Cardiac septum (tissue), 1 donor: ENCODE data around the gene PSMD1. TPM values are rescaled to one million over a fixed set of nuclear protein-coding genes. Genes with fewer than 3 reads are reported as not detected.
"Not testable (repeated sequence)": the region's sequence is repeated elsewhere in the genome, so short reads cannot be mapped to it uniquely, and the experiment has no call there.

Source experiments
- DNase-seq: peaks from one replicate; pipeline ENCODE4 v3.0.0-alpha.2; 2020; ENCODE audit warnings: low spot score
- intact Hi-C: fragments of 100-400 bp; cut with DNase I; formaldehyde crosslinking; loops from one replicate; pipeline ENCODE4 v1.14.0; 2022
- total RNA-seq: library from RNA; stranded (reverse); fragmentation: NEBNext Ultra II Directional; extraction: Animal tissue kit (Norgen Biotek cat#: 25700); gene quantifications from one replicate; pipeline ENCODE4 v1.2.1, GENCODE V29; 2021
- donor health status: DM: no; HTN: no; CAD: no.

Gene PSMD1
- total RNA-seq, 1 donor from 2014 or later: 87.0 TPM

DNA sequence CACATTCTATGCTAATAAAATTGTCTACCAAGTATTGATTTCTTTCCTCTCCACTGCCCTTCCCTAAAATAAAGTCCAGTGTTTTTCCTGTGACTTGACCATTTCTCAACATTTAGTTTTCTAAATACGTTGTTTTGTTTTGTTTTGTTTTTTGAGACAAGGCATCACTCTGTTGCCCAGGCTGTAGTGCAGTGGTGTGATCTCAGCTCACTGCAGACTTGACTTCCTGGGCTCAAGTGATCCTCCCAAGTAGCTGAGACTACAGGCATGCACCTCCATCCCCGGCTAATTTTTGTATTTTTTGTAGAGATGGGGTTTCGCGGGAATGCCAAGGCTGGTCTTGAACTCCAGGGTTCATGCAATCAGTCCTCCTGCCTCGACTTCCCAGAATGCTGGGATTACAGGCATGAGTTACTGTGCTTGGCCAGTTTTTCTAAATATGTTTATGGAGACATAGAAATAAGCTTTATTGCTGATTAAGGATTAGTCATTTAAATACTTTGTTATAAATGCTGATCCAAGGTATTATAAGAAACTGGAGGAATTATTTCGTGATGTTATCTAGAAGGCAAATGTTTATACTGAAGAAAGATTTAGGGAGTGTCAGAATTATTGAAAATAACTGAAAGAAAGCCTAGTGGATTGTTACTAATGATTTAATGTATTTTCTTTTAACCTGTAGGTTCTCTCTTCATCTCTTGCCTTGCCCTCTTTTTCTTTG lies 73.8 kb downstream of the PSMD1 start:
- intact Hi-C loops: no loop called here
- no peak for DNase-seq

- intact Hi-C loops: no loop called here
- no peak for DNase-seq
Measured at GRCh38 chr2:231132129-231132528, 75.5 kb downstream of the PSMD1 start.

DNA sequence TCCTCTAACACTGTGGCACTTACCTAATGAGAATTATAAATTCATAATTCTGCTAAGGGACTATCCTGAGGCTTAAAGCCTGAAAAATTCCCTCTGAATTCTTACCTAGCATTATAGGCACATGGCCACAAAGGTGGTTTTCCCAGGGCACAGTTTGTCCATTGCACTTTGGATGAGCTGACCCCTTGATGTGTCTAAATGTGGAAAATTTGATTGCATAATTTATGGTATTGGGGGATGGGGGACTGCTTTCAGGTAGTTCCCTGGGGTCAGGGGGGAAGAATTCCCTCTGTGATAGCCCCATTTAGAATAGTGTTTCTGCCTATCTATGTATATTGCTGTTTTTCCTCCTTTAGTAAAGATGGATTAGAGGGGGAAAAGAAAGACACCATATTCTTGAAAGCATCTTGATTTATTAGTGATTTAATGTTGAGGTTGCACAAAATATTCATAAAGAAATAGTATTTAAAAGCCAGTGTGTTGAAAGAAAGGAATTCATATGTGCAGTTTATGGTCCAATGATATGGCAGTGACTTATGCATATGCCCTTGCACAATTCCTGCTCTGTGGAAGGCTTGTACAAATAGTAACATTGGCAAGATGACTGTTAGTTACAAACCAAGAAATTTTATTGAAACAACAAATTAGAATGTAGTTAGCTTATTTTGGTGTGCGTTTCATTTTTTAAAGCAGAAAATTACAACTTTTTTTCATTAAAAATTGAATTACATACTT lies 76.9 kb downstream of the PSMD1 start:
- intact Hi-C loops: no loop called here
- no peak for DNase-seq

GRCh38 chr2:231134910-231135655 lies 78.4 kb downstream of the PSMD1 start:
- no peak for DNase-seq
- intact Hi-C loops: no loop called here

GRCh38 chr2:231138699-231139098 lies 82.0 kb downstream of the PSMD1 start:
- intact Hi-C loops: no loop called here
- DNase-seq: no peak

DNA sequence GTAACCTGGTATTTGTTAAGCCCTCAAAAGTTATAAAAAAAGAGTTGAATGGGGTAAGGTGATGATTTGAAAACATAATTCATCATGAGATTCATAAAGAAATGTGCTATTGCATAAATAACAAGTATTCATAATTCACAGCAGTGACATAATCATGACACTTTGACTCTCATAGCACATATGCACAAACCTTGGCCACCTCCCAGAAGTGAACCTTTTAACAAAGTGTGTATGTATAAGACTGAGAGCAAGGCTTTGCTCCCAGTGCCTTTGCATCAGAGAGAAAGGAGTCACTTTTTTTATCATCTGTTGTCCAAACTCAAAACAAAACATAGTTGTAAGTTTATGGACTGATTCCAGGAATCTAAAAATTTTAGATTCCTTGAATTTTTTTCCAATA lies 83.1 kb downstream of the PSMD1 start:
- no peak for DNase-seq
- intact Hi-C loops: no loop called here

- intact Hi-C loops, DNase-seq: not testable (repeated sequence)
Measured at GRCh38 chr2:231140808-231141207, 84.1 kb downstream of the PSMD1 start.

- DNase-seq: no peak
- intact Hi-C loops: no loop called here
Measured at GRCh38 chr2:231144896-231145295, 88.2 kb downstream of the PSMD1 start.

DNA sequence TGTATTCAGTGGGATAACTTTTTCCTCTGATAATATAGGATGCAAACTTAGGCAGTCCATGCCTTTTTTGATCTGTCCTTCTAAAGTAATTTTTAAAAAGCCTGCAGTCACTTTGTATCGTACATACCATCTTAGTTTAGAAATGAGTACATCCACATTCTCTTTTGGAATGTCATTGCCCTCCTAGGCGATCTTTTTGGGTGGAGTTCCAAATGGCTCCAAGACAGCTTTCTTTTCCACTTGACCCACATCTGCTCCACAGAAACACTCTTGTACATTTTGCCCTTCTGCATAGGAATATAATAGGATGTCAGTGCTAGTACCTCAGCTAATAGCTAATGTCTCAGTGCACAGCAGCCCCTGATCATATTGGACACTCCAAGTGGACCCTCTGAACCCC lies 90.0 kb downstream of the PSMD1 start:
- intact Hi-C loops: no loop called here
- DNase-seq: no peak

- intact Hi-C loops: loop anchor here (5.0 kb wide), 1 partner anchor 36 kb away; no protein-coding TSS in a partner anchor
- DNase-seq: no peak
Measured at GRCh38 chr2:231152800-231153557, 96.3 kb downstream of the PSMD1 start.

DNA sequence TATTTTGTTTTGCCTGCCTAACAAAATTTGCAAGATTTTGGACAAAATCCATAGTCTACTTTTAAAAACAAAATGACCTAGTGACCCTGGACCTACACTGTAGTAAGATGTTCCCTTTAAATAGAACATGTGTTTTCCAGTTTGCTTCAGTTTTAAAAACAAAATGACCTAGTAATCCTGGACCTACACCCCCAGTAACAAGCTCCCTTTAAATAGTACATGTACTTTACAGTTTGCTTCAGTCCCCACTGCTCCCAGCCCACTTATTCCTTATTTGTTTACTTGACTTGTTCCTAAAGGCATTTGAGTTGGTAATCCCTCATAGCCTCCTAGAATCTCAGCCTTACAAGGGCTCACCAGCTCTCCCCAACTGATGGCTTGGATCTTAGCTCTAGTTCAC lies 102.6 kb downstream of the PSMD1 start:
- intact Hi-C loops: no loop called here
- DNase-seq: no peak

GRCh38 chr2:231160701-231161100 lies 104.0 kb downstream of the PSMD1 start:
- intact Hi-C loops: no loop called here
- DNase-seq: no peak

DNA sequence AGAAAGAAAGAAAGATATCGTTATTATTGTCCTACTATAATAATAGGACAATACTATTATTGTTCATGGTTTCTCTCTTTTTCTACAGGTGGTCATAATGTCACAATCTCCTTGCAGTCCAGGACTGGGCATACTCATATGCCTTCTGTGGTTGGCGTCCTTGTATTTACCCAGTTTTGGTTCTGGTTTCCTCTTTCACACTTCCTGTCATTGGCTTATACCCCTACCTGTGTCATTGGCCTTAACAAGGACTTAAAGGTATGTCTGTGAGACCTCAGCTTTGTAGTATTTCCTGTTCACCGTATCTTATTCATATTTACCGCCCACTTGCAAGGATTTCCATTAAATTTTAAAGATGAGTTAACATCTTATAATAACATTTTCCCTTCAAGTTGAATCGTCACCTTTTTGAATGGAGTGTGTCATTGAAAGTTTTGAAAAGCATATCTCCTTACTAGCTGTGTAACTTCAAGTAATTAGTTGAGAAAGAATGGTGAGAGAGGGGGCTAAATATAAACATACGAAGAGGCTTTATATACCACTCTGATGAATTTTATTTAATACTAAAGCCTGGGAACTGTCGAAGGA lies 104.7 kb downstream of the PSMD1 start:
- DNase-seq: no peak
- intact Hi-C loops: no loop called here

DNA sequence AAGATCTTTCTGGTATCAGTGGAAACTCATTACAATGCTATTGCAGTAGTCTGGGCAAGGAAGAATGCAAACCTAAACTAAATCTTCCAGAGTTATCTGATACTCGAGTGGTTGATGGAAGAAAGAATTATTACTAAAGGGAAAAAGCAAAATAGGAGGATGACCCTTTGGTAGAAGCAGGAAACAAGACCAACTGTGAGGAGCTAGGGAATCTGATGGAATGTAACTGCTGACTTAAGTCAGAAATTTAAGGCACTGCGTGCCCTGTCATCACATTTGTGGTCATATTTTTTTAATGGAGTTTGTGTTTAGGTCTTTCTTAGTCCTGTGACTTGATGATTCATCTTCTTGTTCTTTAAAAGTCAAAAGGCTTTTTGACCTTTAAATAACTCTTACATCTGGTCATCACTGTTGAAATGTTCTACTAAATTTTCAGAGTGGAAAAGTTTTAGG lies 105.2 kb downstream of the PSMD1 start:
- intact Hi-C loops: no loop called here
- no peak for DNase-seq

DNA sequence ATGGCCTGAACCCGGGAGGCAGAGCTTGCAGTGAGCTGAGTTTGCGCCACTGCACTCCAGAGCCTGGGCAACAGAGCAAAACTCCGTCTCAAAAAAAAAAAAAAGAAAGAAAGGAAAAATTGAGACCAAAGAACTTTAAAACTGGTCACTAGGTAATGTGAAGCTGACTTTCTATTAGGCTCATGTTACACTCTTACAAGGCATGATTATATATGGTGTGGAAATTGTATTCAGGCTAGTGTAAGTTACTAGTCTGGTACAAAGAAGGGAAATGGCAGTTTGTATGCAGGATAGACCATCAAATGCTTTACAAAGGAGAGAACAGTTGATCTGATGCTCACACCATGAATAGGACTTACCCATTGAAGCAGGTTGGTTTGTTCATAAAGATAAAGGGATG lies 106.3 kb downstream of the PSMD1 start:
- intact Hi-C loops: loop anchor here (1.0 kb wide), 1 partner anchor 14 kb away; no protein-coding TSS in a partner anchor
- DNase-seq: no peak

DNA sequence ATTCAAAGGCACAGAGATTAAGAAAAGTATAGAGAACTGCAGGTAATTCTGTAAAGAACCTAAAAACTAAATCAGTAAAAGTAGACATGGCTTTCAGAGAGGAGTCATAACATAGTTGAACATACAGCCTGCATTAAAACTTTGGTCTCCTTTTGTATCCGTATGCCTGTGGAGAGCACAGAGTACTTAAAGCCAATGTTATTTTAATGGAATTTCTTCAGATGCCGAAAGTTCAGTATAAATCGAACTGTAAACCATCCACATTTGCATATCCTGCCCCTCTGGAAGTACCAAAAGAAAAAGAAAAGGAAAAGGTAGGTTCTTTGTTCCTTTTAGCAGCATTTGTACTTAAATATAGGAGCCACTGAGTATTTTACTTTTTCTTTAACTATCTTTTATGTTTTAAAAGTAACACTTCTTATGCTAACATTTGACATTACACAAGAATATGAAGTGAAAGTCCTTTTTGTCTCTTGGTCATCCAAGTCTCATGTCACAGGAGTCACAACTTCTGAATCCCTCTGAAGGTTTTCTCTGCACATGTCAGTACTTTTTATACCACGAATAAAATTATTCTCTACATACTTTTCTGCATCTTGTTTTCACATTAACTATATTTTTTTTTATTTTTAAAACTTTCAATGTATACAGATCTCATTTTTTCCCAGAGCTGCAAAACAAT lies 106.9 kb downstream of the PSMD1 start:
- DNase-seq: no peak
- intact Hi-C loops: loop anchor here (1.0 kb wide), 1 partner anchor 14 kb away; no protein-coding TSS in a partner anchor

DNA sequence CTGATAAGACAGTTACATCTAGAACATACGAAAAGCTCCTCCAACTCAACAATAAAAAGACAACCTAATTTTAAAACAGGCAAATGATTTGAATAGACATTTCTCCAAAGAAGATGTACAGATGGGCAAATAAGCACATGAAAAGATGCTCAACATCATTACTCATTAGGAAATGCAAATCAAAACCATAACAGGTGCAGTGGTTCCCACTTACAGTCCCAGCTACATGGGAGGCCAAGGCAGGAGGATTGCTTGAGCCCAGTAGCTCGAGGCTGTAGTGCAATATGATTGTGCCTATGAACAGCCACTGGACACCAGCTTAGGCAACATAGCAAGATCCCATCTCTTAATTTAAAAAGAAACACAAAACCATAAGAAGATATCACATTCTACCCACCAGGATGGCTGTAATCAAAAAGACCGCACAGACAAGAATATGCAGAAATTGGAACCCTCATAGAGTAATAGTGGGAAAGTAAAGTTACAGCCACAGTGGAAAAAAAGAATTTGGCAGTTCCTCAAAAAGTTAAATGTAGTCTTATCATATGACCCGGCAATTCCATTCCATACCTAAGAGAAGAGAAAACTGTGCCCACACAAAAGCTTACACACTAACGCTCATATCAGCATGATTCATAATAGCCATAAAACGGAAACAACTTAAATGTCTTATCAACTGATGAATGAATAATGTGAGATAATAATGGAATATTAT lies 111.2 kb downstream of the PSMD1 start:
- DNase-seq: no peak
- intact Hi-C loops: no loop called here
